Gastroesophageal sphincter (tissue), 3 donors: ENCODE data around the gene PRKG1.

Experiments
- EP300 ChIP-seq: sonication (generic); formaldehyde crosslinking; IDR thresholded peaks from one replicate; pipeline ENCODE4 v1.6.1; 2017; ENCODE audit warnings: antibody characterized with exemption, mild to moderate bottlenecking
- POLR2A ChIP-seq, 2 donors: fragments of 450-650 bp; IDR thresholded peaks; one replicate each; pipeline ENCODE4 v1.6.1; 2017; ENCODE audit warnings: antibody characterized with exemption in 2 of 2, mild to moderate bottlenecking in 2 of 2, moderate library complexity in 1 of 2
- POLR2AphosphoS5 ChIP-seq: sonication (generic); formaldehyde crosslinking; IDR thresholded peaks from one replicate; pipeline ENCODE4 v1.6.1; 2017; ENCODE audit warnings: antibody characterized with exemption
- TF ChIP-seq, protein P1 (sequence below), 4 experiments: fragments of 200-600 bp in 2 of 4; fragments of 450-650 bp in 2 of 4; sonication (generic) in 1 of 4; IDR thresholded peaks; one replicate each; pipeline ENCODE4 v1.5.1; 2017 to 2019; ENCODE audit warnings: antibody characterized with exemption in 4 of 4, mild to moderate bottlenecking in 2 of 4, moderate library complexity in 2 of 4

DNA sequence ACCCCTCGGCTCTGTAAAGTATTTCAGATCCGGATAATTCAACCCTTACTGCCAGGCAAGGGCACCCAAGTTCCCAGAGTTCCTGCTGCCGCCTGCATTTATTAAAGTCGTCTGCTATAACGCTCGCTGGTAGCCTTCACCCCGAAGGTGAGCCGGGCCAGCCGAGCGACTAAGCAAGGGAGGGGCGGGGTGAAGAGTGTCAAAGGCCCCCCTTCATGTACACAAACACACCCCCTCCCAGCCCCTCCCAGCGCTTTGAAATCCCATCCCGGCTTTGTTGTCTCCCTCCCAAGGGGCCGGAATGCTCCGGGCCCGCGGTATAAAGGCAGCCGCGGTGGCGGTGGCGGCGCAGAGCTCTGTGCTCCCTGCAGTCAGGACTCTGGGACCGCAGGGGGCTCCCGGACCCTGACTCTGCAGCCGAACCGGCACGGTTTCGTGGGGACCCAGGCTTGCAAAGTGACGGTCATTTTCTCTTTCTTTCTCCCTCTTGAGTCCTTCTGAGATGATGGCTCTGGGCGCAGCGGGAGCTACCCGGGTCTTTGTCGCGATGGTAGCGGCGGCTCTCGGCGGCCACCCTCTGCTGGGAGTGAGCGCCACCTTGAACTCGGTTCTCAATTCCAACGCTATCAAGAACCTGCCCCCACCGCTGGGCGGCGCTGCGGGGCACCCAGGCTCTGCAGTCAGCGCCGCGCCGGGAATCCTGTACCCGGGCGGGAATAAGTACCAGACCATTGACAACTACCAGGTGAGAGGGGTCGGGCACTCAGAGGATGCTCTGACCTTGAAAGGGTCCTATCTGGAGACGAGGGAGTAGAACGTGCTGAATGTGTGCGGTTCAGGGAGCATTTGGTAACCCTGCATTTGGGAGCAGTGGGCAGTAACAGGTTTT, 1239.9 kb downstream of the PRKG1 start, which contains the start of gene DKK1:
- TF ChIP-seq, protein P1, sequence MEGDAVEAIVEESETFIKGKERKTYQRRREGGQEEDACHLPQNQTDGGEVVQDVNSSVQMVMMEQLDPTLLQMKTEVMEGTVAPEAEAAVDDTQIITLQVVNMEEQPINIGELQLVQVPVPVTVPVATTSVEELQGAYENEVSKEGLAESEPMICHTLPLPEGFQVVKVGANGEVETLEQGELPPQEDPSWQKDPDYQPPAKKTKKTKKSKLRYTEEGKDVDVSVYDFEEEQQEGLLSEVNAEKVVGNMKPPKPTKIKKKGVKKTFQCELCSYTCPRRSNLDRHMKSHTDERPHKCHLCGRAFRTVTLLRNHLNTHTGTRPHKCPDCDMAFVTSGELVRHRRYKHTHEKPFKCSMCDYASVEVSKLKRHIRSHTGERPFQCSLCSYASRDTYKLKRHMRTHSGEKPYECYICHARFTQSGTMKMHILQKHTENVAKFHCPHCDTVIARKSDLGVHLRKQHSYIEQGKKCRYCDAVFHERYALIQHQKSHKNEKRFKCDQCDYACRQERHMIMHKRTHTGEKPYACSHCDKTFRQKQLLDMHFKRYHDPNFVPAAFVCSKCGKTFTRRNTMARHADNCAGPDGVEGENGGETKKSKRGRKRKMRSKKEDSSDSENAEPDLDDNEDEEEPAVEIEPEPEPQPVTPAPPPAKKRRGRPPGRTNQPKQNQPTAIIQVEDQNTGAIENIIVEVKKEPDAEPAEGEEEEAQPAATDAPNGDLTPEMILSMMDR (IDR thresholded peaks at IDR 0.05): peak in 3 of 4 experiments; percentile 13 to 63 (median 28)
- TF ChIP-seq POLR2AphosphoS5: no peak
- no peak for TF ChIP-seq POLR2A (IDR thresholded peaks at IDR 0.05)
- TF ChIP-seq EP300: no peak
